ENCODE results near the gene SUPT16H. TPM values are rescaled to one million over a fixed set of nuclear protein-coding genes. Genes with fewer than 3 reads are reported as not detected.

The SUPT16H gene
- total and polyA plus RNA-seq, 2 of the 13 experiments (the other 11 are each of a cell fraction or from before 2014, with no cell fraction given), result 77.5 to 230 TPM

GRCh38 chr14:21382886-21383847, 652 bp downstream of the SUPT16H start:
- BruUV-seq (replicated peaks), result TSS peak; percentile 74
- Histone ChIP-seq H3K4me2 (ENCODE audit: low read depth, low read length) (peak overlapping the region; percentile 78), H3K9me3 (ENCODE audit: low read length) (no peaks in the 10 kb centered on the region), H3K9ac (ENCODE audit: insufficient read depth, low read depth, low read length) (peak overlapping the region; percentile 92), H3K36me3 (replicated peaks in 1 of 2; ENCODE audit: control insufficient read depth in 1 of 2, insufficient read depth in 2 of 2, low read length in 2 of 2) (peaks cover 5 to 27% of the 10 kb centered on the region in 2 experiments; a peak in 4 of 5 replicates), H3K27me3 (ENCODE audit: control insufficient read depth in 1 of 2, insufficient read depth in 2 of 2, low read length in 2 of 2) (no peaks in the 10 kb centered on the region; a peak in 1 of 5 replicates), H3K4me3 (replicated peaks in 1 of 3; ENCODE audit: insufficient read depth in 1 of 3, low read depth in 2 of 3, low read length in 3 of 3) (peak overlapping the region; percentile 74 to 97 (median 90)), H4K20me1 (ENCODE audit: insufficient read depth, low read length) (peaks cover 8% of the 10 kb centered on the region; the same call in 1 of the 2 replicates), H2AFZ (ENCODE audit: low read length) (peak overlapping the region; percentile 77), H3K27ac (ENCODE audit: extremely low read length, insufficient read depth, low read length) (peak overlapping the region; percentile 92), H3K79me2 (ENCODE audit: insufficient read depth, low read length) (peaks cover 57% of the 10 kb centered on the region), H3K4me1 (ENCODE audit: insufficient read depth, low read length) (peaks cover 44% of the 10 kb centered on the region)
- FAIRE-seq (no peak), ATAC-seq (peak; percentile 64), DNase-seq (ENCODE audit: low spot score) (peak; percentile 43)
- POLR2A ChIA-PET, result interaction anchor here (0.5 to 1.3 kb wide), 3 partner anchors 74 to 108 kb away, joined by 3 to 5 read pairs (median 3); partner anchors contain the start of genes RAB2B and TOX4
- intact Hi-C loops (cut with micrococcal nuclease; ENCODE audit: unreplicated experiment) (loop anchor here (10.0 kb wide), 1 partner anchor 172 kb away; no protein-coding TSS in a partner anchor), in situ Hi-C loops (cut with HindIII; ENCODE audit: extremely low pct_ligation_motif_present, low pct_unique_long_range_greater_than_20kb) (no loop called here)
- CTCF ChIA-PET (ENCODE audit: low intra/inter-chr PET ratio, low total read pairs), result no interaction called here
- under 1% methylated on average over 39 of the region's 39 CpGs for WGBS (ENCODE audit: low lambda C conversion rate)
- TF ChIP-seq THAP7 (CRISPR knock-in tag; IDR thresholded peaks at IDR 0.05) (no peak), ZNF431 (CRISPR knock-in tag; IDR thresholded peaks at IDR 0.05; ENCODE audit: borderline replicate concordance, low read depth) (0 out of 2 replicates have a peak, but pooled peaks have one; percentile 15), ZNF772 (CRISPR knock-in tag; IDR thresholded peaks at IDR 0.05) (peak; percentile 83; the same call in 1 of the 2 replicates), ZFYVE20 (CRISPR knock-in tag; IDR thresholded peaks at IDR 0.05; ENCODE audit: borderline replicate concordance, low read depth) (no peak), ZGPAT (CRISPR knock-in tag; IDR thresholded peaks at IDR 0.05) (no peak), NFKBIZ (CRISPR knock-in tag; IDR thresholded peaks at IDR 0.05) (no peak), RAD51 (IDR thresholded peaks at IDR 0.05; ENCODE audit: borderline replicate concordance) (no peak), EZH2 (conservative IDR thresholded peaks at IDR 0.05; ENCODE audit: low read depth, low read length) (0 out of 2 replicates have a peak, but pooled peaks have one; percentile 72), ZNF318 (CRISPR knock-in tag; IDR thresholded peaks at IDR 0.05) (no peak), AGO1 (IDR thresholded peaks at IDR 0.05; ENCODE audit: low read depth, low read length, poor library complexity, severe bottlenecking) (no peak)

Data from HepG2 (cell line).